ENCODE measurements around the gene CCT4.
A peak's percentile ranks its signal among the peaks of the same experiment; 100 is the strongest.
"Not testable (repeated sequence)": the region's sequence is repeated elsewhere in the genome, so short reads cannot be mapped to it uniquely, and the experiment has no call there.

Gene CCT4

DNA sequence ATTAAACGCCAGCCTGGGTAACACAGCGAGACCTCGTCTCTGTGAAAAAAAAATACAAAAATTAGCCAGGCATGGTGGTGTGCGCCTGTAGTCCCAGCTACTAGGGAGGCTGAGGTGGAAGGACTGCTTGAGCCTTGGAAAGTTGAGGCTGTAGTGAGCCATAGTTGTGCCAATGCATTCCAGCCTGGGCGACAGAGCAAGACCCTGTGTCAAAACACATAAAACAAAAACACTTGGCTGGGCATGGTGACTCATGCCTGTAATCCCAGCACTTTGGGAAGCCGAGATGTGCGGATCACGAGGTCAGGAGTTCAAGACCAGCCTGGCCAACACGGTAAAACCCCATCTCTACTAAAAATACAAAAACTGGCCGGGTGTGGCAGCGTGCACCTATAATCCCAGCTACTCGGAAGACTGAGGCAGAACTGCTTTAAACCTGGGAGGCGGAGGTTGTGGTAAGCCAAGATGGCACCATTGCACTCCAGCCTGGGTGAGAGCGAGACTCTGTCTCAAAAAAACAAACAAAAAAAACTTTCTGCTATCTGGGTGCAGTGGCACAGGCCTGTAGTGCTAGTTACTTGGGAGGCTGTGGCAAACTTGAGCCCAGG lies 21.9 kb downstream of the CCT4 start:
- WGBS, 2 donors (ENCODE audit: extremely low coverage in 2 of 2, insufficient read length in 2 of 2, insufficient replicate concordance in 1 of 2), result no CpG with 5 or more reads among the region's 14 CpGs
- not testable (repeated sequence) for H2BK12ac ChIP-seq (ENCODE audit: low read length); H3K23ac ChIP-seq (ENCODE audit: low read depth, low read length, poor library complexity); H3K4me3 ChIP-seq (ENCODE audit: low read length in 2 of 2); H4K91ac ChIP-seq (ENCODE audit: low read depth, low read length, poor library complexity); H2BK120ac ChIP-seq (ENCODE audit: low read depth, low read length); H3K4me2 ChIP-seq (ENCODE audit: insufficient read depth, low read length, poor library complexity, severe bottlenecking); DNase-seq (ENCODE audit: low spot score); H3K9me3 ChIP-seq (replicated peaks in 1 of 2; ENCODE audit: control insufficient read depth in 2 of 2, insufficient read depth in 1 of 2, low read depth in 1 of 2, low read length in 2 of 2); H2BK5ac ChIP-seq (ENCODE audit: low read length); H2BK15ac ChIP-seq (ENCODE audit: low read length); H3K9ac ChIP-seq (ENCODE audit: low read depth, low read length, poor library complexity); H2AFZ ChIP-seq (ENCODE audit: low read length); H2AK5ac ChIP-seq (ENCODE audit: low read depth, low read length); H3K79me1 ChIP-seq (ENCODE audit: low read depth, low read length); H4K8ac ChIP-seq (ENCODE audit: low read depth, low read length); H3K4me1 ChIP-seq (ENCODE audit: control insufficient read depth in 2 of 2, insufficient read depth in 1 of 2, low read depth in 1 of 2, low read length in 2 of 2); H3K27me3 ChIP-seq (ENCODE audit: control insufficient read depth in 3 of 3, insufficient read depth in 3 of 3, low read depth in 1 of 3, low read length in 3 of 3); H3K27ac ChIP-seq (replicated peaks; ENCODE audit: low read length); H3K14ac ChIP-seq (ENCODE audit: low read length); H3K18ac ChIP-seq (ENCODE audit: low read length); H3K4ac ChIP-seq (ENCODE audit: low read length)
- peaks cover 20 to 84% of the 10 kb centered on the region in 2 donors for H3K36me3 ChIP-seq (replicated peaks in 1 of 2; ENCODE audit: control insufficient read depth in 2 of 2, insufficient read depth in 2 of 2, low read length in 2 of 2)

GRCh38 chr2:61862085-61862484 lies 26.4 kb downstream of the CCT4 start:
- H3K14ac ChIP-seq (ENCODE audit: low read length), result no peak overlapping the region
- H3K79me1 ChIP-seq (ENCODE audit: low read depth, low read length), result no peaks in the 10 kb centered on the region
- H3K27ac ChIP-seq (replicated peaks; ENCODE audit: low read length), result no peak overlapping the region
- no peak for DNase-seq (ENCODE audit: low spot score)
- no peak overlapping the region for H3K9ac ChIP-seq (ENCODE audit: low read depth, low read length, poor library complexity)
- no peak overlapping the region for H3K4me3 ChIP-seq (ENCODE audit: low read length in 2 of 2)
- H2AFZ ChIP-seq (ENCODE audit: low read length), result no peak overlapping the region
- H3K4ac ChIP-seq (ENCODE audit: low read length), result no peak overlapping the region
- H3K36me3 ChIP-seq (replicated peaks in 1 of 2; ENCODE audit: control insufficient read depth in 2 of 2, insufficient read depth in 2 of 2, low read length in 2 of 2), result peaks cover 8 to 40% of the 10 kb centered on the region in 2 donors
- H3K27me3 ChIP-seq (ENCODE audit: control insufficient read depth in 3 of 3, insufficient read depth in 3 of 3, low read depth in 1 of 3, low read length in 3 of 3), result no peaks in the 10 kb centered on the region
- H4K91ac ChIP-seq (ENCODE audit: low read depth, low read length, poor library complexity), result no peak overlapping the region
- peaks cover 0 to 4% of the 10 kb centered on the region in 2 donors for H3K9me3 ChIP-seq (replicated peaks in 1 of 2; ENCODE audit: control insufficient read depth in 2 of 2, insufficient read depth in 1 of 2, low read depth in 1 of 2, low read length in 2 of 2)
- H3K18ac ChIP-seq (ENCODE audit: low read length), result no peak overlapping the region
- no peak overlapping the region for H4K8ac ChIP-seq (ENCODE audit: low read depth, low read length)
- no peak overlapping the region for H2BK5ac ChIP-seq (ENCODE audit: low read length)
- H3K23ac ChIP-seq (ENCODE audit: low read depth, low read length, poor library complexity), result no peak overlapping the region
- H2BK12ac ChIP-seq (ENCODE audit: low read length), result no peak overlapping the region
- no CpG with 5 or more reads among the region's 5 CpGs for WGBS, 2 donors (ENCODE audit: extremely low coverage in 2 of 2, insufficient read length in 2 of 2, insufficient replicate concordance in 1 of 2)
- no peak overlapping the region for H2BK15ac ChIP-seq (ENCODE audit: low read length)
- no peak overlapping the region for H2BK120ac ChIP-seq (ENCODE audit: low read depth, low read length)
- no peak overlapping the region for H2AK5ac ChIP-seq (ENCODE audit: low read depth, low read length)
- no peaks in the 10 kb centered on the region for H3K4me1 ChIP-seq (ENCODE audit: control insufficient read depth in 2 of 2, insufficient read depth in 1 of 2, low read depth in 1 of 2, low read length in 2 of 2)
- H3K4me2 ChIP-seq (ENCODE audit: insufficient read depth, low read length, poor library complexity, severe bottlenecking), result no peak overlapping the region

- no peak overlapping the region for H4K91ac ChIP-seq (ENCODE audit: low read depth, low read length, poor library complexity)
- no peak overlapping the region for H3K23ac ChIP-seq (ENCODE audit: low read depth, low read length, poor library complexity)
- H2BK120ac ChIP-seq (ENCODE audit: low read depth, low read length), result no peak overlapping the region
- DNase-seq (ENCODE audit: low spot score), result no peak
- H2BK15ac ChIP-seq (ENCODE audit: low read length), result no peak overlapping the region
- H2AFZ ChIP-seq (ENCODE audit: low read length), result no peak overlapping the region
- no CpG with 5 or more reads among the region's 3 CpGs for WGBS, 2 donors (ENCODE audit: extremely low coverage in 2 of 2, insufficient read length in 2 of 2, insufficient replicate concordance in 1 of 2)
- H2BK5ac ChIP-seq (ENCODE audit: low read length), result no peak overlapping the region
- no peak overlapping the region for H3K4me3 ChIP-seq (ENCODE audit: low read length in 2 of 2)
- H3K14ac ChIP-seq (ENCODE audit: low read length), result no peak overlapping the region
- H2AK5ac ChIP-seq (ENCODE audit: low read depth, low read length), result no peak overlapping the region
- H3K18ac ChIP-seq (ENCODE audit: low read length), result no peak overlapping the region
- H2BK12ac ChIP-seq (ENCODE audit: low read length), result no peak overlapping the region
- peaks cover 2% of the 10 kb centered on the region in 2 donors for H3K4me1 ChIP-seq (ENCODE audit: control insufficient read depth in 2 of 2, insufficient read depth in 1 of 2, low read depth in 1 of 2, low read length in 2 of 2)
- H3K27ac ChIP-seq (replicated peaks; ENCODE audit: low read length), result no peak overlapping the region
- no peaks in the 10 kb centered on the region for H3K27me3 ChIP-seq (ENCODE audit: control insufficient read depth in 3 of 3, insufficient read depth in 3 of 3, low read depth in 1 of 3, low read length in 3 of 3)
- no peak overlapping the region for H4K8ac ChIP-seq (ENCODE audit: low read depth, low read length)
- H3K9ac ChIP-seq (ENCODE audit: low read depth, low read length, poor library complexity), result no peak overlapping the region
- peaks cover 0 to 1% of the 10 kb centered on the region in 2 donors for H3K36me3 ChIP-seq (replicated peaks in 1 of 2; ENCODE audit: control insufficient read depth in 2 of 2, insufficient read depth in 2 of 2, low read length in 2 of 2)
- no peak overlapping the region for H3K4me2 ChIP-seq (ENCODE audit: insufficient read depth, low read length, poor library complexity, severe bottlenecking)
- no peak overlapping the region for H3K4ac ChIP-seq (ENCODE audit: low read length)
- no peaks in the 10 kb centered on the region for H3K79me1 ChIP-seq (ENCODE audit: low read depth, low read length)
- no peaks in the 10 kb centered on the region for H3K9me3 ChIP-seq (replicated peaks in 1 of 2; ENCODE audit: control insufficient read depth in 2 of 2, insufficient read depth in 1 of 2, low read depth in 1 of 2, low read length in 2 of 2)
These were observed 31.2 kb downstream of the CCT4 start for GRCh38 chr2:61857224-61857623.

- peaks cover 0 to 3% of the 10 kb centered on the region in 2 donors for H3K36me3 ChIP-seq (replicated peaks in 1 of 2; ENCODE audit: control insufficient read depth in 2 of 2, insufficient read depth in 2 of 2, low read length in 2 of 2)
- peaks cover 2% of the 10 kb centered on the region in 2 donors for H3K4me1 ChIP-seq (ENCODE audit: control insufficient read depth in 2 of 2, insufficient read depth in 1 of 2, low read depth in 1 of 2, low read length in 2 of 2)
- peak overlapping the region; percentile 61 to 85 for H3K4me3 ChIP-seq (ENCODE audit: low read length in 2 of 2)
- no peak overlapping the region for H3K9ac ChIP-seq (ENCODE audit: low read depth, low read length, poor library complexity)
- peak overlapping the region; percentile 85 for H3K27ac ChIP-seq (replicated peaks; ENCODE audit: low read length)
- DNase-seq (ENCODE audit: low spot score), result no peak
- no peak overlapping the region for H2AK5ac ChIP-seq (ENCODE audit: low read depth, low read length)
- H3K18ac ChIP-seq (ENCODE audit: low read length), result peak overlapping the region; percentile 94
- H2BK15ac ChIP-seq (ENCODE audit: low read length), result peak overlapping the region; percentile 1
- H3K4ac ChIP-seq (ENCODE audit: low read length), result no peak overlapping the region
- H3K27me3 ChIP-seq (ENCODE audit: control insufficient read depth in 3 of 3, insufficient read depth in 3 of 3, low read depth in 1 of 3, low read length in 3 of 3), result no peaks in the 10 kb centered on the region
- no peak overlapping the region for H3K23ac ChIP-seq (ENCODE audit: low read depth, low read length, poor library complexity)
- H2BK12ac ChIP-seq (ENCODE audit: low read length), result no peak overlapping the region
- no peak overlapping the region for H2BK5ac ChIP-seq (ENCODE audit: low read length)
- no peak overlapping the region for H4K8ac ChIP-seq (ENCODE audit: low read depth, low read length)
- peak overlapping the region; percentile 90 for H3K4me2 ChIP-seq (ENCODE audit: insufficient read depth, low read length, poor library complexity, severe bottlenecking)
- WGBS, 2 donors (ENCODE audit: extremely low coverage in 2 of 2, insufficient read length in 2 of 2, insufficient replicate concordance in 1 of 2), result no CpG with 5 or more reads among the region's 9 CpGs
- H4K91ac ChIP-seq (ENCODE audit: low read depth, low read length, poor library complexity), result no peak overlapping the region
- no peaks in the 10 kb centered on the region for H3K9me3 ChIP-seq (replicated peaks in 1 of 2; ENCODE audit: control insufficient read depth in 2 of 2, insufficient read depth in 1 of 2, low read depth in 1 of 2, low read length in 2 of 2)
- H2AFZ ChIP-seq (ENCODE audit: low read length), result peak overlapping the region; percentile 97
- no peak overlapping the region for H3K14ac ChIP-seq (ENCODE audit: low read length)
- H3K79me1 ChIP-seq (ENCODE audit: low read depth, low read length), result no peaks in the 10 kb centered on the region
- H2BK120ac ChIP-seq (ENCODE audit: low read depth, low read length), result no peak overlapping the region
These were observed 33.2 kb downstream of the CCT4 start for GRCh38 chr2:61855318-61855613.

Measured in neuronal stem cell (in vitro differentiated cells).